Mesenchymal stem cell (in vitro differentiated cells and primary cell): ENCODE measurements around the gene PRKAR2B.
"Not testable (repeated sequence)": the region's sequence is repeated elsewhere in the genome, so short reads cannot be mapped to it uniquely, and the experiment has no call there.

Source experiments
- DNase-seq: peaks from one replicate; pipeline ENCODE4 v3.0.0-alpha.2; 2013
- H2AFZ ChIP-seq: one replicate; pipeline ENCODE4 v1.6.1; 2013; ENCODE audit warnings: low read depth, mild to moderate bottlenecking, control low read depth, inconsistent platforms, low read length, moderate library complexity
- H2AK5ac ChIP-seq: 2 replicates; pipeline ENCODE4 v1.6.1; 2013; ENCODE audit warnings: low read length, moderate library complexity, mild to moderate bottlenecking, inconsistent platforms; ENCODE audit not compliant: severe bottlenecking
- H2BK120ac ChIP-seq: one replicate; pipeline ENCODE4 v1.6.1; 2013; ENCODE audit warnings: low read depth, mild to moderate bottlenecking, inconsistent platforms, low read length, moderate library complexity
- H2BK12ac ChIP-seq, 2 experiments: one replicate each; pipeline ENCODE4 v1.6.1; 2013; ENCODE audit warnings: inconsistent platforms in 2 of 2, low read length in 2 of 2, mild to moderate bottlenecking in 2 of 2, moderate library complexity in 2 of 2, control low read depth in 1 of 2
- H2BK15ac ChIP-seq: one replicate; pipeline ENCODE4 v1.6.1; 2013; ENCODE audit warnings: mild to moderate bottlenecking, low read depth, inconsistent platforms; ENCODE audit not compliant: poor library complexity, severe bottlenecking
- H2BK5ac ChIP-seq: 2 replicates; pipeline ENCODE4 v1.6.1; 2013; ENCODE audit warnings: low read depth, mild to moderate bottlenecking, low read length, control low read depth, inconsistent platforms; ENCODE audit not compliant: poor library complexity, severe bottlenecking
- H3K14ac ChIP-seq, 2 experiments: one replicate each; pipeline ENCODE4 v1.6.1; 2013; ENCODE audit warnings: inconsistent platforms in 2 of 2, low read length in 2 of 2, control low read depth in 1 of 2, mild to moderate bottlenecking in 1 of 2, moderate library complexity in 1 of 2
- H3K18ac ChIP-seq, 2 experiments: one replicate each; pipeline ENCODE4 v1.6.1; 2013; ENCODE audit warnings: inconsistent platforms in 2 of 2, low read length in 2 of 2, control low read depth in 1 of 2, low read depth in 1 of 2, mild to moderate bottlenecking in 1 of 2
- H3K23ac ChIP-seq, 2 experiments: one replicate each; pipeline ENCODE4 v1.6.1; 2013; ENCODE audit warnings: inconsistent platforms in 2 of 2, low read length in 2 of 2, mild to moderate bottlenecking in 2 of 2, moderate library complexity in 2 of 2, control low read depth in 1 of 2
- H3K27ac ChIP-seq: 2 replicates; pipeline ENCODE4 v1.5.1; 2013; ENCODE audit warnings: mild to moderate bottlenecking, moderate library complexity, low read length, control low read depth, inconsistent platforms; ENCODE audit not compliant: poor library complexity, severe bottlenecking
- H3K27me3 ChIP-seq, 2 experiments: 2 replicates each; pipeline versions ENCODE4 v1.6.1 to v1.7.0; 2013; ENCODE audit warnings: low read length in 2 of 2, mild to moderate bottlenecking in 2 of 2, moderate library complexity in 2 of 2, control low read depth in 1 of 2, inconsistent platforms in 1 of 2; ENCODE audit not compliant: control insufficient read depth in 1 of 2, insufficient read depth in 1 of 2
- H3K36me3 ChIP-seq, 2 experiments: 2 replicates each; pipeline versions ENCODE4 v1.6.1 to v1.7.0; 2013; ENCODE audit warnings: low read length in 2 of 2, control low read depth in 1 of 2, inconsistent platforms in 1 of 2, low read depth in 1 of 2, mild to moderate bottlenecking in 1 of 2; ENCODE audit not compliant: insufficient read depth in 2 of 2, control insufficient read depth in 1 of 2
- H3K4ac ChIP-seq, 2 experiments: one replicate each; pipeline ENCODE4 v1.6.1; 2013; ENCODE audit warnings: inconsistent platforms in 2 of 2, low read length in 2 of 2, mild to moderate bottlenecking in 2 of 2, moderate library complexity in 2 of 2, control low read depth in 1 of 2, low read depth in 1 of 2
- H3K4me1 ChIP-seq: 2 replicates; pipeline ENCODE4 v1.6.1; 2013; ENCODE audit warnings: low read depth, low read length, control low read depth; ENCODE audit not compliant: control insufficient read depth, insufficient read depth
- H3K4me2 ChIP-seq: 2 replicates; pipeline ENCODE4 v1.6.1; 2013; ENCODE audit warnings: low read length, mild to moderate bottlenecking, inconsistent platforms; ENCODE audit not compliant: poor library complexity, severe bottlenecking
- H3K4me3 ChIP-seq, 2 experiments: 2 replicates each; pipeline versions ENCODE4 v1.5.1 to v1.7.0; 2013; ENCODE audit warnings: low read length in 2 of 2, mild to moderate bottlenecking in 2 of 2, control low read depth in 1 of 2, low read depth in 1 of 2; ENCODE audit not compliant: insufficient read depth in 1 of 2
- H3K79me1 ChIP-seq: replicated peaks from 2 replicates; pipeline ENCODE4 v1.6.1; 2013; ENCODE audit warnings: mild to moderate bottlenecking, control low read depth, low read length, inconsistent platforms; ENCODE audit not compliant: poor library complexity, severe bottlenecking
- H3K9ac ChIP-seq: 2 replicates; pipeline ENCODE4 v1.7.0; 2013; ENCODE audit warnings: mild to moderate bottlenecking, low read length, moderate library complexity
- H3K9me3 ChIP-seq: 2 replicates; pipeline ENCODE4 v1.7.0; 2013; ENCODE audit warnings: mild to moderate bottlenecking, low read length; ENCODE audit not compliant: control insufficient read depth
- H4K8ac ChIP-seq: one replicate; pipeline ENCODE4 v1.6.1; 2013; ENCODE audit warnings: inconsistent platforms, mild to moderate bottlenecking, low read length, moderate library complexity
- H4K91ac ChIP-seq: one replicate; pipeline ENCODE4 v1.6.1; 2013; ENCODE audit warnings: mild to moderate bottlenecking, low read length, inconsistent platforms
- WGBS: methylation state at CpG from one replicate; pipeline ENCODE4 v1.1.7; 2013; ENCODE audit warnings: mixed read lengths; 5-methylcytosine and 5-hydroxymethylcytosine counted together

Gene PRKAR2B

GRCh38 chr7:107093671-107094070 lies 49.2 kb downstream of the PRKAR2B start:
- WGBS: 100% methylated on average over 1 of the region's 5 CpGs
- not testable (repeated sequence) for H3K27me3 ChIP-seq

GRCh38 chr7:107099154-107099553 lies 54.6 kb downstream of the PRKAR2B start:
- not testable (repeated sequence) for H4K91ac ChIP-seq, H3K14ac ChIP-seq, H2BK15ac ChIP-seq, H3K27ac ChIP-seq, H3K79me1 ChIP-seq, H3K36me3 ChIP-seq, H3K4ac ChIP-seq, H3K4me1 ChIP-seq, H3K27me3 ChIP-seq, H3K4me3 ChIP-seq, H4K8ac ChIP-seq, H2BK120ac ChIP-seq, H2AFZ ChIP-seq, H3K18ac ChIP-seq, H2BK5ac ChIP-seq, H3K23ac ChIP-seq, H3K4me2 ChIP-seq, H2BK12ac ChIP-seq, H2AK5ac ChIP-seq, H3K9me3 ChIP-seq, H3K9ac ChIP-seq, DNase-seq
- WGBS: 97% methylated on average over 12 of the region's 12 CpGs

More at GRCh38 chr7:107093671-107094070, 49.2 kb downstream of the PRKAR2B start:
- not testable (repeated sequence) for H3K4me3 ChIP-seq, H4K91ac ChIP-seq, H2BK15ac ChIP-seq, H2AK5ac ChIP-seq, H3K14ac ChIP-seq, H2BK5ac ChIP-seq, H3K4me1 ChIP-seq, H3K27ac ChIP-seq, H3K9me3 ChIP-seq, H3K4ac ChIP-seq, H3K18ac ChIP-seq, H2BK120ac ChIP-seq, H4K8ac ChIP-seq, DNase-seq, H2BK12ac ChIP-seq, H3K79me1 ChIP-seq, H3K23ac ChIP-seq, H3K9ac ChIP-seq, H3K36me3 ChIP-seq, H2AFZ ChIP-seq, H3K4me2 ChIP-seq

- Histone ChIP-seq H3K14ac (no peak overlapping the region), H2BK15ac (no peak overlapping the region), H3K27me3 (no peaks in the 10 kb centered on the region), H3K27ac (no peak overlapping the region), H3K36me3 (no peaks in the 10 kb centered on the region), H3K23ac (no peak overlapping the region), H4K91ac (no peak overlapping the region), H4K8ac (no peak overlapping the region), H2BK5ac (no peak overlapping the region), H3K4ac (no peak overlapping the region), H3K79me1 (no peaks in the 10 kb centered on the region), H2BK12ac (no peak overlapping the region), H3K9me3 (no peaks in the 10 kb centered on the region), H3K18ac (no peak overlapping the region), H2AK5ac (no peak overlapping the region), H3K9ac (no peak overlapping the region), H2BK120ac (no peak overlapping the region), H2AFZ (no peak overlapping the region), H3K4me2 (no peak overlapping the region), H3K4me3 (no peak overlapping the region), H3K4me1 (no peaks in the 10 kb centered on the region)
- no CpG with 5 or more reads among the region's 1 CpG for WGBS
- DNase-seq: no peak
Measured at GRCh38 chr7:107100824-107101223, 56.3 kb downstream of the PRKAR2B start.

GRCh38 chr7:107103369-107103768 lies 58.9 kb downstream of the PRKAR2B start:
- Histone ChIP-seq H2BK120ac (no peak overlapping the region), H3K27me3 (no peaks in the 10 kb centered on the region), H3K4ac (peak overlapping the region in 1 of 2 experiments; percentile 67), H2AK5ac (no peak overlapping the region), H2BK12ac (no peak overlapping the region), H4K91ac (no peak overlapping the region), H3K9ac (no peak overlapping the region), H4K8ac (peak overlapping the region; percentile 30), H3K4me1 (no peaks in the 10 kb centered on the region), H3K36me3 (no peaks in the 10 kb centered on the region), H3K27ac (no peak overlapping the region), H2BK15ac (no peak overlapping the region), H3K18ac (peak overlapping the region in 1 of 2 experiments; percentile 16), H2BK5ac (no peak overlapping the region), H3K4me3 (no peak overlapping the region), H3K4me2 (no peak overlapping the region), H3K14ac (peak overlapping the region in 1 of 2 experiments; percentile 55), H3K23ac (no peak overlapping the region), H2AFZ (no peak overlapping the region), H3K79me1 (no peaks in the 10 kb centered on the region), H3K9me3 (no peaks in the 10 kb centered on the region)
- peak; percentile 75 for DNase-seq
- 43% methylated on average over 4 of the region's 4 CpGs for WGBS
